ENCODE results near the gene ZNF92.
"Not testable (repeated sequence)": the region's sequence is repeated elsewhere in the genome, so short reads cannot be mapped to it uniquely, and the experiment has no call there.

ZNF92 gene

DNA sequence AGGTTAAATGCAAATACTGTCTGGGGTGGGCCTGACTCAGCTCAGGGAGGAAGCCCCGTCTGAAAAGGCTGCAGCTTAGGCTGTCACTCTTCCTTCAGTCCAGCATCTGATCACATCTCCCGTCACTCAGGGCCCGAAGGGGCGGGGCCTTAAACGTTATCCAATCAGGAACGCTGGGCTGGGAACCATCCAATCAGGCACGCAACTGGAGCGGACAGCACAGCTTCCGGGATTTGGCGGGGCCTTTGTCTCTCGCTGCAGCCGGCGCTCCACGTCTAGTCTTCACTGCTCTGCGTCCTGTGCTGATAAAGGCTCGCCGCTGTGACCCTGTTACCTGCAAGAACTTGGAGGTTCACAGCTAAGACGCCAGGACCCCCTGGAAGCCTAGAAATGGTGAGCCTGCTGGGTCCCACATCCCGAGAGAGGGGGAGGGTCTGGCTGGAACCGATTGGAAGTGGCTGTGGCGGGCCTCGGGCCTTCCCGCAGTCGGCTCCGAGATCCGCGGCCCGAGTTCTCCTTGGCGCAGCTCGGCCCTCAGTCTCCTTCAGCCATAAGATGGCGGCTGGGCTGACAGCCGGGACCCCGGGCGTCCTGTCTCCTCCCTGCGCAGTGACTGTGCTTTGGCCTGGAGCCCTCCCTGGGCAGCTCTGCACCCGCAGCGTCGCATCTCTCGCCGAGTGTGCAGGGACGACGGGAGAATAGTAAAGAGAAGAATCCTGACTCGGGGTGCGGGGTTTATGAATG, at the start of gene ZNF92:
ZNF92 (plus strand) TSS at position 248 of the 744 bp plus-strand sequence; CDS start at position 391, 143 bp downstream.
- DNase-seq (ENCODE audit: low read depth) = peak; percentile 94
- H3K4me3 ChIP-seq (ENCODE audit: control insufficient read depth, low read depth, low read length) = peak within 1 kb of the TSS; percentile 89
- no peak for TF ChIP-seq CTCF (conservative IDR thresholded peaks at IDR 0.05; ENCODE audit: control insufficient read depth, insufficient read depth, low read depth, low read length)

- no peak overlapping the region for H3K4me3 ChIP-seq (ENCODE audit: control insufficient read depth, low read depth, low read length)
- no peak for TF ChIP-seq CTCF (conservative IDR thresholded peaks at IDR 0.05; ENCODE audit: control insufficient read depth, insufficient read depth, low read depth, low read length)
- DNase-seq (ENCODE audit: low read depth) = no peak
Observed at GRCh38 chr7:65325793-65326432, 47.7 kb upstream of the ZNF92 start.

DNA sequence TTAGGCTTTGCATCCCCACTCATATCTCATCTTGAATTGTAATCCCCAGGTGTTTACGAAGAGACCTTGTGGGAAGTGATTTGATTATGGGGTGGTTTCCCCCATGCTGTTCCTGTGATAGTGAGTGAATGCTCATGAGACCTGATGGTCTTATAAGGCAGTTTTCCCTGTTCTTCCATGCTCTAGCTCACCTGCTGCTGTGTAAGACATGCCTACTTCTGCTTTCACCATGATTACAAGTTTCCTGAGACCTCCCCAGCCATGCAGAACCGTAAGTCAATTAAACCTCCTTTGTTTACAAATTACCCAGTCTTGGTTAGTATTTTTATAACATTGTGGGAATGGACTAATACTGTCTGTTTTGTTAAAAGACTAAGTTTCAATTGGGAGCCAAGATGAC, 35.3 kb upstream of the ZNF92 start:
- no peak overlapping the region for H3K4me3 ChIP-seq (ENCODE audit: control insufficient read depth, low read depth, low read length)
- no peak for TF ChIP-seq CTCF (conservative IDR thresholded peaks at IDR 0.05; ENCODE audit: control insufficient read depth, insufficient read depth, low read depth, low read length)
- no peak for DNase-seq (ENCODE audit: low read depth)

DNA sequence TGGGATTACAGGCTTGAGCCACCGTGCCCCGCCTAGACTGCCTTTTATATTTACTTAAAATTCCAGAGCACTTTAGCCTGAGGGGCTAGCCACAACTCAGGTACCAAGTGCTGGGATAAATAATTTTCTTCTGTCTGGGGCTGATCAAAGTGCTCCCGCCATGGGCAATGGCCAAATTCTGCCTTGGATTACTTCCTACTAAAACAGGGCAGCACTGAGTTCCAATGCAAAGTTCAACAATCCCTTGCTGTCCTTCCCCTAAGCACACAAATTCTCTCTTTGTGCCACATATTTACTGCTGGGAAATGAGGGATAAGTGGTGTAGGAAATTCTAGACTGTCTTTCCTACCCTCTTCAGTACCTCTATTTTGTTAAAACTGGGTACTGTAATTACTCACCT, 34.4 kb upstream of the ZNF92 start:
- no peak for DNase-seq (ENCODE audit: low read depth)
- H3K4me3 ChIP-seq (ENCODE audit: control insufficient read depth, low read depth, low read length) = no peak overlapping the region
- TF ChIP-seq CTCF (conservative IDR thresholded peaks at IDR 0.05; ENCODE audit: control insufficient read depth, insufficient read depth, low read depth, low read length) = no peak

DNA sequence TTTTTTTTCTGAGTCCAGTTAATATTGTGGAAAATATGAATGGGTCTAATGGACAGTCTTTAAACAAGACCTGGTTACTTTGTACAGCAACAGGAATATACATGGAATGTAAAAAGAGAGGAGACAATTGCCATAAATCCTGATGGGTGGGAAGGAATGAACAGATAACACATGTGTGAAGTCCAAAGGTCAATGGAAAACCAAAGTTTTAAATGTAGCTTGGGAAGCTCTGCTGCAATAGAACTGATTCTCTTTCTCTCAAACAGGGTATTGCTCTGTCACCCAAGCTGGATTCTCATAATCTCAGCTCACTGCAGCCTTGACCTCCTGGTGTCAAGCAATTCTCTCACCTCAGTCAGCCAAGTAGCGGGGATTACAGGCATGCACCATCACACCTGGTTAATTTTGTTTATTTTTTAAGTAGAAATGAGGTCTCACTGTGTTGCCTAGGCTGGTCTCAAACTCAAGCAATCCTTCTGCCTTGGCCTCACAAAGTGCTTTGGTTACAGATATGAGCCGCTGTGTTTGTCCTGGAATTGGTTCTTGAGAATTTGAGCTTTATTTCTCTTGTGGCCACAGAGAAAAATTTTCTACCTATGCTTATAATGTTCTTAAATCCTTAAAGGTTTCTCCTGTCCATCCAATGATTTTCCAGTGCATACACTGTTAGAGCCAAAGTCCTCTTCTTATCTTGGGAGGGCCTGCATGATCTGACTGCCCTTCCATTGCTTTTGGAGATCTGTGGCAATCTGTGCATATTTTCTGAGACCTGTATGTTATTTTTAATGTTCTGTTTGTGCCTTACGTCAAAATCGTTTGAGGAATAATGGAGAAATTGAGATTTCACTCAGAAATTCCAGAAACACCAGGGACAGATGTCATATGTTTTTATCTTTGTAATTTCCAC, 30.7 kb upstream of the ZNF92 start:
- no peak overlapping the region for H3K4me3 ChIP-seq (ENCODE audit: control insufficient read depth, low read depth, low read length)
- no peak for DNase-seq (ENCODE audit: low read depth)
- TF ChIP-seq CTCF (conservative IDR thresholded peaks at IDR 0.05; ENCODE audit: control insufficient read depth, insufficient read depth, low read depth, low read length) = no peak

- DNase-seq (ENCODE audit: low read depth); H3K4me3 ChIP-seq (ENCODE audit: control insufficient read depth, low read depth, low read length): not testable (repeated sequence)
Observed at GRCh38 chr7:65344541-65344940, 29.1 kb upstream of the ZNF92 start.

DNA sequence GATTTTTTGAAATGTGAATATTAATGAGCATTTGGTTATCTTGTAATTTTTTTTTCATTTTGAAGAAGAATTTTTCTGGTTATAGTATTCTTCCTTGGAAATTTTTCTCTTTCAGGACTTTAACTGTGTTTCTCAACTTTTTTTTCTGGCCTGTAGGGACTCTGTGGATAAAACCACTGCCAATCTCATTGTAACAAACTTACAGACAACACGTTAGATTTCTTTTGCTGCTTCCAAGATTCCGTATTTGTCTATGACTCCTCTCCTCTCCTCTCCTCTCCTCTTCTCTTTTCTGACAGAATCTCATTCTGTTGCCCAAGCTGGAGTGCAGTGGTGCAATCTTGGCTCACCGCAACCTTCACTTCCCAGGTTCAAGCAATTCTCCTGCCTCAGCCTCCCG, 19.4 kb upstream of the ZNF92 start:
- TF ChIP-seq CTCF (conservative IDR thresholded peaks at IDR 0.05; ENCODE audit: control insufficient read depth, insufficient read depth, low read depth, low read length) = no peak
- DNase-seq (ENCODE audit: low read depth) = no peak
- H3K4me3 ChIP-seq (ENCODE audit: control insufficient read depth, low read depth, low read length) = no peak overlapping the region
